GM18508 (cell line): ENCODE results near the gene TBCD.

Source experiments
- ATAC-seq: cut with Tn5 transposase; IDR thresholded peaks from one replicate; pipeline ENCODE4 v1.9.1; 2021; ENCODE audit warnings: moderate number of reproducible peaks; ENCODE audit not compliant: insufficient read depth, unreplicated experiment

Gene TBCD

GRCh38 chr17:82787081-82787848 lies 35.4 kb downstream of the TBCD start:
- no peak for ATAC-seq

- ATAC-seq: no peak
Observed at GRCh38 chr17:82788206-82789001, 36.5 kb downstream of the TBCD start.

GRCh38 chr17:82789051-82789592 lies 37.3 kb downstream of the TBCD start:
- ATAC-seq: no peak

- no peak for ATAC-seq
Observed at GRCh38 chr17:82789806-82790205, 37.9 kb downstream of the TBCD start.

- no peak for ATAC-seq
Observed at GRCh38 chr17:82790391-82790790, 38.5 kb downstream of the TBCD start.

- no peak for ATAC-seq
Observed at GRCh38 chr17:82791532-82791931, 39.7 kb downstream of the TBCD start.

- ATAC-seq: no peak
Observed at GRCh38 chr17:82793974-82794630, 42.2 kb downstream of the TBCD start.

GRCh38 chr17:82794781-82795482 lies 43.1 kb downstream of the TBCD start:
- ATAC-seq: no peak

- ATAC-seq: no peak
Observed at GRCh38 chr17:82795615-82796014, 43.8 kb downstream of the TBCD start.

- ATAC-seq: no peak
Observed at GRCh38 chr17:82797061-82797460, 45.2 kb downstream of the TBCD start.

GRCh38 chr17:82798752-82799151 lies 46.9 kb downstream of the TBCD start:
- ATAC-seq: no peak

- ATAC-seq: no peak
Observed at GRCh38 chr17:82799591-82799990, 47.7 kb downstream of the TBCD start.

- ATAC-seq: no peak
Observed at GRCh38 chr17:82800885-82801284, 49.0 kb downstream of the TBCD start.

GRCh38 chr17:82801377-82801970 lies 49.6 kb downstream of the TBCD start:
- no peak for ATAC-seq

GRCh38 chr17:82802075-82802780 lies 50.4 kb downstream of the TBCD start:
- no peak for ATAC-seq

GRCh38 chr17:82803185-82803584 lies 51.3 kb downstream of the TBCD start:
- no peak for ATAC-seq

GRCh38 chr17:82803606-82804005 lies 51.7 kb downstream of the TBCD start:
- ATAC-seq: no peak

- ATAC-seq: no peak
Observed at GRCh38 chr17:82804442-82805191, 52.8 kb downstream of the TBCD start.

- no peak for ATAC-seq
Observed at GRCh38 chr17:82805254-82805653, 53.4 kb downstream of the TBCD start.
